ENCODE results near the gene TAF10.

DNA sequence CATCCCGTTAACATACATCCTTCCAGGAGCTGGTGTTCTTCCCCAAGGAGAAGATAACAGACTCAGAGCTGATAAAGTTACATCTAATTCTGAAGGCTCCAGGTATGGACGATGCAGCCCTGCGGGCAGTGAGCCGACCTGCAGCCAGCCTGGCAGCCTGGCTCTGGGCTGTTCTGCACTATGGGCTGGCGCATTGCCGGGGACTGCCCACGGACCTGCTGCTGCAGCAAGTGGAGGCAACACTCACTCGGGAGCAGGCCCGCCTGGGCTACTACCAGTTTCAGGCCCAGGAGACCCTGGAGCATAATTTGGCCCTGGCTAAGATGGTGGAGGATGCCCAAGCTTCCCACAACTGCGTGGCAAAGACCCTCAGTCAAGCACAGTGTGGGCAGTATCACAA is 48.3 kb downstream of the TAF10 start:
- TF ChIP-seq, protein P1, sequence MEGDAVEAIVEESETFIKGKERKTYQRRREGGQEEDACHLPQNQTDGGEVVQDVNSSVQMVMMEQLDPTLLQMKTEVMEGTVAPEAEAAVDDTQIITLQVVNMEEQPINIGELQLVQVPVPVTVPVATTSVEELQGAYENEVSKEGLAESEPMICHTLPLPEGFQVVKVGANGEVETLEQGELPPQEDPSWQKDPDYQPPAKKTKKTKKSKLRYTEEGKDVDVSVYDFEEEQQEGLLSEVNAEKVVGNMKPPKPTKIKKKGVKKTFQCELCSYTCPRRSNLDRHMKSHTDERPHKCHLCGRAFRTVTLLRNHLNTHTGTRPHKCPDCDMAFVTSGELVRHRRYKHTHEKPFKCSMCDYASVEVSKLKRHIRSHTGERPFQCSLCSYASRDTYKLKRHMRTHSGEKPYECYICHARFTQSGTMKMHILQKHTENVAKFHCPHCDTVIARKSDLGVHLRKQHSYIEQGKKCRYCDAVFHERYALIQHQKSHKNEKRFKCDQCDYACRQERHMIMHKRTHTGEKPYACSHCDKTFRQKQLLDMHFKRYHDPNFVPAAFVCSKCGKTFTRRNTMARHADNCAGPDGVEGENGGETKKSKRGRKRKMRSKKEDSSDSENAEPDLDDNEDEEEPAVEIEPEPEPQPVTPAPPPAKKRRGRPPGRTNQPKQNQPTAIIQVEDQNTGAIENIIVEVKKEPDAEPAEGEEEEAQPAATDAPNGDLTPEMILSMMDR (IDR thresholded peaks at IDR 0.05 in 4 of 5, conservative IDR thresholded peaks at IDR 0.05 in 1 of 5): no peak
- TF ChIP-seq POLR2A (IDR thresholded peaks at IDR 0.05): no peak
